ENCODE results near the gene P2RY6. TPM values are rescaled to one million over a fixed set of nuclear protein-coding genes. Genes with fewer than 3 reads are reported as not detected.

Gene P2RY6
- total and polyA plus RNA-seq, 2 of the 4 experiments (the other 2 are of a cell fraction), result 0.44 TPM; not detected in 1

DNA sequence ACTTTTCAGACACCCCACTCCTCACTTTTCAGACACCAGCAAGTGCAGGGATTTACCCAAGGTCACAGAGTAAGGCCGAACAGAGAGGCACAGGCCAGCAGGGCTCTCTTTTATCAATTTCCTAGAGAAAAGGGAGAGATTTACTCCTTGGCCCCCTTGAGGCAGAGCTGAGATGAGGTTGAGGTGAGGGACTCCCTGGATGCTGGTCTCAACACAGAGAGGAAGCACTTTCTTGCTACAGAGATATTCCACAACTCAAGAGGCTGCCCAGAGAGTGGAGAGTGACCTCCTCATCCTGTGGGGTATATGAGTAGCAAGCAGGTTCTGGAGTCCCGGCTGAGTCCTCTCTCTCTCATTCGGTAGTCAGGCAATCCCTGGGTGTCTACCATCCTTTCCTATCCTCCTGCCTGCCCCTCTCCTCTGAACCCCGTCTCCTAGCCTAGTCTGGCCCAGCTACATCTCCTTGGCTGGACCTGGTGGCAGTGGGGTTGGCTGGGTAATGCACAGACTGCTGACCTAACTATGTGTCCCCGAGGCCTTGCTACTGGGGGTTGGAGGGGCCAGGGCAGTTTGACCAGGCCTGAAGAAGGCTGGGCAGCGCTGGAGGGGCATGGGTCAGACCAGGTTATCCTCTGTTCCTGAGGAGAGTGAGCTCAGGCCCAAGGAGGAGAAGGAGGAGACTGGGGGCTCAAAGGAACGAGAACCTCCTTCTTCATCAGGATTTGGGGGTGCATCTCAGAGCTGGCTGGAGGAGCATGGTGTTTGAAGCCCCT lies 34.1 kb downstream of the P2RY6 start:
- POLR2A ChIA-PET (ENCODE audit: unreplicated experiment), result interaction anchor here (0.6 to 1.4 kb wide), 3 partner anchors 29 to 45 kb away, joined by 3 to 10 read pairs (median 5); no protein-coding TSS in a partner anchor
- H3K18ac ChIP-seq (ENCODE audit: low read depth, low read length), result no peak overlapping the region; the same call in 1 of the 2 replicates
- H2AK9ac ChIP-seq (replicated peaks; ENCODE audit: low read depth, low read length, poor library complexity), result peak overlapping the region; percentile 61
- CTCF ChIA-PET, result interaction anchor here (0.6 to 3.4 kb wide), 11 partner anchors 8 to 1493 kb away, joined by 3 to 25 read pairs (median 5); no protein-coding TSS in a partner anchor
- H4K8ac ChIP-seq (ENCODE audit: low read depth in 2 of 2, low read length in 2 of 2), result peak overlapping the region; percentile 92 to 93
- peak overlapping the region; percentile 76 for H2BK5ac ChIP-seq (ENCODE audit: low read depth, low read length, poor library complexity, severe bottlenecking)
- peaks cover 0 to 24% of the 10 kb centered on the region in 2 experiments; a peak in 2 of 4 replicates for H3K79me1 ChIP-seq (ENCODE audit: low read depth in 1 of 2, low read length in 2 of 2)
- H3K9ac ChIP-seq (ENCODE audit: low read depth, low read length), result 0 out of 2 replicates have a peak overlapping the region, but pooled peaks have one; percentile 28
- no peaks in the 10 kb centered on the region for H3K9me3 ChIP-seq (ENCODE audit: control insufficient read depth, insufficient read depth, low read length)
- peak overlapping the region; percentile 45; the same call in 1 of the 2 replicates for H4K5ac ChIP-seq (ENCODE audit: low read depth, low read length)
- H2AK5ac ChIP-seq (ENCODE audit: low read depth, low read length), result peak overlapping the region; percentile 77
- DNase-seq (no peak), ATAC-seq (ENCODE audit: low read depth) (no peak)
- H3K56ac ChIP-seq (ENCODE audit: extremely low read depth, insufficient read depth, low read length), result no peak overlapping the region
- peak overlapping the region; percentile 78 for H3K14ac ChIP-seq (replicated peaks; ENCODE audit: low read depth, low read length)
- peaks cover 23% of the 10 kb centered on the region for H4K20me1 ChIP-seq (ENCODE audit: insufficient read depth, low read length)
- H3K36me3 ChIP-seq (ENCODE audit: control insufficient read depth, insufficient read depth, low read length), result peaks cover 9% of the 10 kb centered on the region; the same call in 1 of the 2 replicates
- peak overlapping the region; percentile 83; the same call in 1 of the 3 replicates for H2BK15ac ChIP-seq (ENCODE audit: low read depth, low read length)
- H3K9me1 ChIP-seq (ENCODE audit: insufficient read depth, low read length), result no peaks in the 10 kb centered on the region
- no TSS peak for BruUV-seq (replicated peaks)
- dilution Hi-C loops (cut with HindIII; ENCODE audit: low sequenced_read_pairs, unreplicated experiment), result no loop called here
- no peaks in the 10 kb centered on the region for H3K27me3 ChIP-seq (ENCODE audit: control insufficient read depth, insufficient read depth, low read length)
- peak overlapping the region; percentile 42 for H4K91ac ChIP-seq (ENCODE audit: insufficient read depth, low read depth, low read length)
- TF ChIP-seq RFX5 (IDR thresholded peaks at IDR 0.05; ENCODE audit: low read depth, low read length) (no peak), FOS (IDR thresholded peaks at IDR 0.05; ENCODE audit: low read depth, low read length) (no peak), MAFK (IDR thresholded peaks at IDR 0.05; ENCODE audit: low read depth, low read length) (no peak), CEBPB (IDR thresholded peaks at IDR 0.05; ENCODE audit: low read depth, low read length) (no peak), RAD21 (IDR thresholded peaks at IDR 0.05; ENCODE audit: low read length) (no peak), POLR2A (IDR thresholded peaks at IDR 0.05; ENCODE audit: low read depth, low read length) (no peak), BHLHE40 (IDR thresholded peaks at IDR 0.05; ENCODE audit: low read depth, low read length) (no peak), SMC3 (IDR thresholded peaks at IDR 0.05; ENCODE audit: low read depth, low read length) (no peak), NFE2L2 (IDR thresholded peaks at IDR 0.05; ENCODE audit: low read depth, low read length) (no peak), RCOR1 (IDR thresholded peaks at IDR 0.05; ENCODE audit: insufficient replicate concordance, low read length) (no peak), CHD1 (IDR thresholded peaks at IDR 0.05; ENCODE audit: low read depth, low read length) (no peak), MAZ (IDR thresholded peaks at IDR 0.05; ENCODE audit: borderline replicate concordance, low read depth, low read length) (no peak)
- TF ChIP-seq, protein P1, sequence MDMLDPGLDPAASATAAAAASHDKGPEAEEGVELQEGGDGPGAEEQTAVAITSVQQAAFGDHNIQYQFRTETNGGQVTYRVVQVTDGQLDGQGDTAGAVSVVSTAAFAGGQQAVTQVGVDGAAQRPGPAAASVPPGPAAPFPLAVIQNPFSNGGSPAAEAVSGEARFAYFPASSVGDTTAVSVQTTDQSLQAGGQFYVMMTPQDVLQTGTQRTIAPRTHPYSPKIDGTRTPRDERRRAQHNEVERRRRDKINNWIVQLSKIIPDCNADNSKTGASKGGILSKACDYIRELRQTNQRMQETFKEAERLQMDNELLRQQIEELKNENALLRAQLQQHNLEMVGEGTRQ (IDR thresholded peaks at IDR 0.05; ENCODE audit: low read depth, low read length), result no peak
- H3K4me2 ChIP-seq (ENCODE audit: low read depth, low read length), result no peak overlapping the region
- no CpG with 5 or more reads among the region's 7 CpGs for WGBS, 2 experiments (ENCODE audit: extremely low coverage in 2 of 2, insufficient read length in 1 of 2)
- no peak overlapping the region; the same call in 1 of the 2 replicates for H2BK20ac ChIP-seq (ENCODE audit: low read depth, low read length)
- peak overlapping the region; percentile 57 for H3K27ac ChIP-seq (ENCODE audit: insufficient read depth, low read length)
- H3K4me1 ChIP-seq (ENCODE audit: control insufficient read depth, insufficient read depth, low read length), result peaks cover 19% of the 10 kb centered on the region
- H3K4me3 ChIP-seq (ENCODE audit: insufficient read depth, low read depth, low read length), result no peak overlapping the region
- intact Hi-C loops (cut with micrococcal nuclease), result loop anchor here (2.0 to 10.0 kb wide), 3 partner anchors 71 to 355 kb away; partner anchors contain the start of genes FAM168A and RELT
- peak overlapping the region; percentile 42; the same call in 1 of the 2 replicates for H2BK120ac ChIP-seq (ENCODE audit: low read depth, low read length)
- peak overlapping the region; percentile 73 for H3K23ac ChIP-seq (ENCODE audit: low read depth, low read length)
- in situ Hi-C loops (cut with MboI; ENCODE audit: low sequenced_read_pairs), result no loop called here
- peak overlapping the region; percentile 80 for H3K4ac ChIP-seq (ENCODE audit: low read depth, low read length)
- peak overlapping the region; percentile 51 for H2AFZ ChIP-seq (replicated peaks; ENCODE audit: low read length, poor library complexity)

All from IMR-90 (cell line).